Measurements from ENCODE around the gene GLIS1.

Gene GLIS1

GRCh38 chr1:53696571-53696970 is 42.4 kb downstream of the GLIS1 start:
- Histone ChIP-seq H3K4me3 (ENCODE audit: low read depth in 1 of 2, low read length in 2 of 2) (no peak overlapping the region), H3K79me2 (ENCODE audit: insufficient read depth, low read length) (no peaks in the 10 kb centered on the region), H3K27me3 (ENCODE audit: insufficient read depth, low read length, poor library complexity) (peaks cover 4% of the 10 kb centered on the region), H3K4me1 (ENCODE audit: insufficient read depth, low read length) (no peaks in the 10 kb centered on the region), H4K20me1 (ENCODE audit: insufficient read depth, low read length) (no peaks in the 10 kb centered on the region), H3K9ac (ENCODE audit: low read depth, low read length) (no peak overlapping the region), H2AFZ (ENCODE audit: low read depth, low read length) (no peak overlapping the region), H3K4me2 (ENCODE audit: insufficient read depth, low read length) (no peak overlapping the region), H3K27ac (ENCODE audit: low read length) (no peak overlapping the region), H3K36me3 (ENCODE audit: insufficient read depth, low read length) (no peaks in the 10 kb centered on the region), H3K9me3 (ENCODE audit: insufficient read depth, low read length, severe bottlenecking) (no peaks in the 10 kb centered on the region)
- DNase-seq: no peak
- TF ChIP-seq, protein P1, sequence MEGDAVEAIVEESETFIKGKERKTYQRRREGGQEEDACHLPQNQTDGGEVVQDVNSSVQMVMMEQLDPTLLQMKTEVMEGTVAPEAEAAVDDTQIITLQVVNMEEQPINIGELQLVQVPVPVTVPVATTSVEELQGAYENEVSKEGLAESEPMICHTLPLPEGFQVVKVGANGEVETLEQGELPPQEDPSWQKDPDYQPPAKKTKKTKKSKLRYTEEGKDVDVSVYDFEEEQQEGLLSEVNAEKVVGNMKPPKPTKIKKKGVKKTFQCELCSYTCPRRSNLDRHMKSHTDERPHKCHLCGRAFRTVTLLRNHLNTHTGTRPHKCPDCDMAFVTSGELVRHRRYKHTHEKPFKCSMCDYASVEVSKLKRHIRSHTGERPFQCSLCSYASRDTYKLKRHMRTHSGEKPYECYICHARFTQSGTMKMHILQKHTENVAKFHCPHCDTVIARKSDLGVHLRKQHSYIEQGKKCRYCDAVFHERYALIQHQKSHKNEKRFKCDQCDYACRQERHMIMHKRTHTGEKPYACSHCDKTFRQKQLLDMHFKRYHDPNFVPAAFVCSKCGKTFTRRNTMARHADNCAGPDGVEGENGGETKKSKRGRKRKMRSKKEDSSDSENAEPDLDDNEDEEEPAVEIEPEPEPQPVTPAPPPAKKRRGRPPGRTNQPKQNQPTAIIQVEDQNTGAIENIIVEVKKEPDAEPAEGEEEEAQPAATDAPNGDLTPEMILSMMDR (IDR thresholded peaks at IDR 0.05; ENCODE audit: borderline replicate concordance, extremely low read depth, low read length, poor library complexity, severe bottlenecking): no peak
- no peak for TF ChIP-seq EZH2 (IDR thresholded peaks at IDR 0.05; ENCODE audit: borderline replicate concordance, low read depth, low read length, severe bottlenecking)
- no peak for ATAC-seq (ENCODE audit: insufficient read depth, low read depth)

DNA sequence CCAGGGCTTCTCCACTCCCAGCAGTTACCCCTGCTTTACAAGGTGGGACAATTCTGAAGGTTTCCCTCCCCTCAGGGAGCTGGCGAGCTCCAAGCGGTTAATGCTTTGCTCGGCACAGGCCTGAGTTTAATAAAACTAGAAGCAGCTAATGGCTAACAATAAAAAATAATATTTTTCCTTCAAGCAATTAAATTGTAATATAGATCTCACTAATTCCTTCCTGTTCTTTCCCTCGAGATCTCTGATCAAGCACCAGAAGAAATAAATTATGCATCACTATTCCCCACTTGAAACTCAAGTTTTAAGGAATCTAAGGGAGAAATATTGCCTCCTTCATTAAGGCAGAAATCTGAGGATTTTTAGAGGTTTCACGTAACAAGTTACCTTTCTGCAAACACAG is 42.9 kb downstream of the GLIS1 start:
- Histone ChIP-seq H2AFZ (ENCODE audit: low read depth, low read length) (no peak overlapping the region), H3K4me1 (ENCODE audit: insufficient read depth, low read length) (no peaks in the 10 kb centered on the region), H3K36me3 (ENCODE audit: insufficient read depth, low read length) (no peaks in the 10 kb centered on the region), H3K9me3 (ENCODE audit: insufficient read depth, low read length, severe bottlenecking) (no peaks in the 10 kb centered on the region), H3K4me2 (ENCODE audit: insufficient read depth, low read length) (no peak overlapping the region), H3K4me3 (ENCODE audit: low read depth in 1 of 2, low read length in 2 of 2) (no peak overlapping the region), H4K20me1 (ENCODE audit: insufficient read depth, low read length) (no peaks in the 10 kb centered on the region), H3K27ac (ENCODE audit: low read length) (no peak overlapping the region), H3K27me3 (ENCODE audit: insufficient read depth, low read length, poor library complexity) (peaks cover 9% of the 10 kb centered on the region), H3K79me2 (ENCODE audit: insufficient read depth, low read length) (no peaks in the 10 kb centered on the region), H3K9ac (ENCODE audit: low read depth, low read length) (no peak overlapping the region)
- TF ChIP-seq EZH2 (IDR thresholded peaks at IDR 0.05; ENCODE audit: borderline replicate concordance, low read depth, low read length, severe bottlenecking): no peak
- TF ChIP-seq, protein P1 (IDR thresholded peaks at IDR 0.05; ENCODE audit: borderline replicate concordance, extremely low read depth, low read length, poor library complexity, severe bottlenecking): no peak
- no peak for DNase-seq
- ATAC-seq (ENCODE audit: insufficient read depth, low read depth): no peak

- Histone ChIP-seq H3K9ac (ENCODE audit: low read depth, low read length) (no peak overlapping the region), H3K27me3 (ENCODE audit: insufficient read depth, low read length, poor library complexity) (peaks cover 9% of the 10 kb centered on the region), H3K36me3 (ENCODE audit: insufficient read depth, low read length) (no peaks in the 10 kb centered on the region), H3K4me2 (ENCODE audit: insufficient read depth, low read length) (no peak overlapping the region), H4K20me1 (ENCODE audit: insufficient read depth, low read length) (no peaks in the 10 kb centered on the region), H3K9me3 (ENCODE audit: insufficient read depth, low read length, severe bottlenecking) (no peaks in the 10 kb centered on the region), H3K27ac (ENCODE audit: low read length) (no peak overlapping the region), H2AFZ (ENCODE audit: low read depth, low read length) (no peak overlapping the region), H3K4me3 (ENCODE audit: low read depth in 1 of 2, low read length in 2 of 2) (no peak overlapping the region), H3K79me2 (ENCODE audit: insufficient read depth, low read length) (no peaks in the 10 kb centered on the region), H3K4me1 (ENCODE audit: insufficient read depth, low read length) (no peaks in the 10 kb centered on the region)
- no peak for ATAC-seq (ENCODE audit: insufficient read depth, low read depth)
- TF ChIP-seq, protein P1 (IDR thresholded peaks at IDR 0.05; ENCODE audit: borderline replicate concordance, extremely low read depth, low read length, poor library complexity, severe bottlenecking): no peak
- no peak for TF ChIP-seq EZH2 (IDR thresholded peaks at IDR 0.05; ENCODE audit: borderline replicate concordance, low read depth, low read length, severe bottlenecking)
- DNase-seq: no peak
These were observed 43.8 kb downstream of the GLIS1 start for GRCh38 chr1:53695116-53695515.

DNA sequence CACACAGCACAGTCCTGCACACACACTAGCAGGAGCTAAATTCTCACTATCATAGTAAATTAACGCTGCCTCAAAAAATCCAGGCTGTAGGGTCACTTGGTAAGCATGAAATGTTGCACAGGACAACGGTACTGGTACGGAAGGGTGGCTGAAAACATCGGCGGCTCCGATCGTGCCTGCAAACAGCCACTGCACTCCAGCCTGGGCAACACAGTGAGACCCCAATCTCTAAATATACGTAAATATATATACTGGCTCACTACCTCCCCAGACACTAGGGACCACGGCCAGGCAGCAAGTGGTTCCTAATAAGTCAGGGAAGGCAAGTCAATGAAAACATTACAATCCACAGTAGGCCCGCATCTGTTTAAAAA is 44.3 kb downstream of the GLIS1 start:
- DNase-seq (no peak), ATAC-seq (ENCODE audit: insufficient read depth, low read depth) (no peak)
- no peaks in the 10 kb centered on the region for H4K20me1 ChIP-seq (ENCODE audit: insufficient read depth, low read length)
- H3K9ac ChIP-seq (ENCODE audit: low read depth, low read length): no peak overlapping the region
- no peak for TF ChIP-seq EZH2 (IDR thresholded peaks at IDR 0.05; ENCODE audit: borderline replicate concordance, low read depth, low read length, severe bottlenecking)
- TF ChIP-seq, protein P1 (IDR thresholded peaks at IDR 0.05; ENCODE audit: borderline replicate concordance, extremely low read depth, low read length, poor library complexity, severe bottlenecking): no peak
- no peaks in the 10 kb centered on the region for H3K36me3 ChIP-seq (ENCODE audit: insufficient read depth, low read length)
- no peak overlapping the region for H3K27ac ChIP-seq (ENCODE audit: low read length)
- H3K79me2 ChIP-seq (ENCODE audit: insufficient read depth, low read length): no peaks in the 10 kb centered on the region
- no peak overlapping the region for H3K4me3 ChIP-seq (ENCODE audit: low read depth in 1 of 2, low read length in 2 of 2)
- no peak overlapping the region for H2AFZ ChIP-seq (ENCODE audit: low read depth, low read length)
- no peaks in the 10 kb centered on the region for H3K4me1 ChIP-seq (ENCODE audit: insufficient read depth, low read length)
- no peaks in the 10 kb centered on the region for H3K9me3 ChIP-seq (ENCODE audit: insufficient read depth, low read length, severe bottlenecking)
- H3K4me2 ChIP-seq (ENCODE audit: insufficient read depth, low read length): no peak overlapping the region
- peaks cover 9% of the 10 kb centered on the region for H3K27me3 ChIP-seq (ENCODE audit: insufficient read depth, low read length, poor library complexity)

Data from DND-41 (cell line).